HUES6 (cell line): Measurements from ENCODE around the gene PDE4D.

ENCODE experiments used
- H3K27ac ChIP-seq: 2 replicates; pipeline ENCODE4 v1.7.0; 2013; ENCODE audit warnings: low read depth, mild to moderate bottlenecking, low read length, inconsistent platforms
- H3K27me3 ChIP-seq: 2 replicates; pipeline ENCODE4 v1.6.1; 2013; ENCODE audit warnings: low read length; ENCODE audit not compliant: control insufficient read depth, insufficient read depth
- H3K36me3 ChIP-seq: 2 replicates; pipeline ENCODE4 v1.6.1; 2013; ENCODE audit warnings: low read length; ENCODE audit not compliant: control insufficient read depth, insufficient read depth
- H3K4me1 ChIP-seq: 2 replicates; pipeline ENCODE4 v1.6.1; 2013; ENCODE audit warnings: low read length; ENCODE audit not compliant: control insufficient read depth, insufficient read depth
- H3K4me3 ChIP-seq: 2 replicates; pipeline ENCODE4 v1.5.1; 2013; ENCODE audit warnings: low read depth, low read length
- H3K9ac ChIP-seq: one replicate; pipeline ENCODE4 v1.6.1; 2013; ENCODE audit warnings: mild to moderate bottlenecking, low read length
- H3K9me3 ChIP-seq: 2 replicates; pipeline ENCODE4 v1.6.1; 2013; ENCODE audit warnings: low read depth, low read length; ENCODE audit not compliant: control insufficient read depth, insufficient read depth

PDE4D gene

DNA sequence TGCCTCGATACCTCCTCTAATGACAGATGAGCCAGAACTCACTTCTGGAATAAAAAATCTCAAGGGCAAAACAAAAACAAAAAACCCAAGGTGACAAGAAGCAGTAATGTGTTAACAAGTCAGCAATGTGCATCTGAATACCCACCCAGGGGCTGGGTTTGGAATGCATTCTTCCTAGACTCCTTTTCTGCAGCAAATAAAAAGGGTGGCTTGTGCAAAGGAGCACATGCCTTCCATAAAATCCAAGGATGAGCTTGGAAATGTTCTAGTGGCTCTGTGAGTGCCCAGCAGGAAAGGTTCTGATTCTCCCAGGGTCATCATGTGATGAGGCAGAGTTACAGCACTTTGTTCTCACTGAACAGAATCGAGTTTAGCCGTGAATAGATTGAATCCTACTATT is 710.8 kb downstream of the PDE4D start:
- Histone ChIP-seq H3K4me3 (no peak overlapping the region), H3K9me3 (no peaks in the 10 kb centered on the region), H3K4me1 (peaks cover 12% of the 10 kb centered on the region), H3K9ac (no peak overlapping the region), H3K27me3 (no peaks in the 10 kb centered on the region), H3K27ac (no peak overlapping the region), H3K36me3 (no peaks in the 10 kb centered on the region)

DNA sequence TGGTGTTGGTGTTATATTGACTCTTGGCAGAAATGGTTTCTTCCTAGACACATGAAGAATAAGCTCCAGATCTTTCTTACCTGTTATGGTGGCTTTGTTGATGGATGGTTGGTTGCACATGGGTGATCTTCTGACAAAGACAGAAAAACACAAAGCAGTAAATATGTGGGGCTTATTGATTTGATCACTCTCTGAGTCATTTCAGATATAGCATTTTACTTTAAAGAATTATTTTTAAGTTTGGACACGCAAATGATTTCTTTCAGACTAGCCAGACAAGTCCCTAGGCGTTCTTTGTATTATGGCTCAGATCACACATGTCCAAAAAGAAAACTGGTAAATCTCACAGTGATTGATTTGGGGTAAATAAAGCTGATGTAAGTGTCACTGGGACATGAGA is 713.0 kb downstream of the PDE4D start:
- H3K27ac ChIP-seq = no peak overlapping the region
- no peaks in the 10 kb centered on the region for H3K9me3 ChIP-seq
- no peaks in the 10 kb centered on the region for H3K27me3 ChIP-seq
- no peak overlapping the region for H3K9ac ChIP-seq
- H3K4me3 ChIP-seq = no peak overlapping the region
- H3K4me1 ChIP-seq = peaks cover 12% of the 10 kb centered on the region
- no peaks in the 10 kb centered on the region for H3K36me3 ChIP-seq

DNA sequence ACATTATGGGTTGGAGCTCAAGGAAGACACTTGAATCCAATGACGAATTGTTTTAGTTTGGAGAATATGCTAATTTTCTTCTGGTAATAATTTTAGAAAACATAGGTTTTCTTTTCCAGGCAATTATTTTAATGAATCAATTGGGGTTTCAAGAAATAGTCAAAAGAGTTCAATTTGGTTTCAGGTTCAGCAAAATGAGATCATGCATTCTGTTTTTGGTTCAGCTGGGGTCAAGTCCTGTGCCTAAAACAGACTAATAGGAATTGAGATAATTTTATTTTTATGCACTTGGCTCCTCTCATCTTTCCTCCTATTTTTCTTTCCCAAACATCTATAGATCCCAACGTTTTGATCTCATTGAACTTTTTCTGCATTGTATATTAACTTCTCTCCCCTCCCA is 713.8 kb downstream of the PDE4D start:
- Histone ChIP-seq H3K27me3 (no peaks in the 10 kb centered on the region), H3K36me3 (no peaks in the 10 kb centered on the region), H3K4me1 (peaks cover 12% of the 10 kb centered on the region), H3K27ac (no peak overlapping the region), H3K9me3 (no peaks in the 10 kb centered on the region), H3K9ac (no peak overlapping the region), H3K4me3 (no peak overlapping the region)

DNA sequence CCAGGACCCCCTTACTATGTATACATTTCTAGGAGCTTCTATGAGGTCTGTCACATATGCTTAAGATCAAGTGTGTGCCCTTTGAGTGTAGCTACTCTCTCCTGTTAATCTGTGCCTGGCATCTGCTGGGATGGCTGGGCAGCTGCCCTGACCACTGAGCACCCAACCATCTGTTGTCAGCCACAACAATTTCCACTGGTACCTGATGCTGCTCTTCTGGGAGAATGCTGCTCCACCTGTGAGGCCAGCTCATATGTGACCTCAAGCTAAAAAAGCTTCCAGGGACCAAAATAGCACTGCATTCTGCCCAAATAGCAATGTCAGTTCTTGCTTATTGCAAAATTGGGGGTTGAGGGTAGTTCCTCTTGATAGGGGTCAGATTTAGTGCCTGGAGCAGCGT is 715.0 kb downstream of the PDE4D start:
- Histone ChIP-seq H3K9me3 (no peaks in the 10 kb centered on the region), H3K9ac (no peak overlapping the region), H3K27ac (no peak overlapping the region), H3K4me1 (peaks cover 11% of the 10 kb centered on the region), H3K4me3 (no peak overlapping the region), H3K27me3 (no peaks in the 10 kb centered on the region), H3K36me3 (no peaks in the 10 kb centered on the region)

DNA sequence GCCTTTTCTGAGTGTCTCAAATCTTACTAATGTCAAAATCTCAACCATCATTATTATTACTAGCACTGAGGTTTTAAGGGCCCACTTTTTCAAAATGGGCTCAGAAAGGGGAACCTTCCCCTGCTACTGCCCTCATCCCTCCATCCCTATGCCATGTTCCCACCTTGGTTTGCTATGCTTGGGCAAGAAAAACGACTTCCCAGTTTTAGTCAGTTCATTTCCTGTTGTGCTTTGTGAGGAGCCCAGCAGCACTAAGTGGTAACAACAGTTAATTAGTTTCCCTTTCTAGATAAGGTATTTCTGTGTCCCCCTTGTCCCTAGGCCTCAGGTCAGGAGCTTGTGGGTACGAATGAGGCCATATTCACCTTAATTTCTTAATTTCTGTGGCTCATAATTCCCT is 715.5 kb downstream of the PDE4D start:
- Histone ChIP-seq H3K9ac (no peak overlapping the region), H3K36me3 (no peaks in the 10 kb centered on the region), H3K4me3 (no peak overlapping the region), H3K9me3 (no peaks in the 10 kb centered on the region), H3K4me1 (peaks cover 7% of the 10 kb centered on the region), H3K27me3 (no peaks in the 10 kb centered on the region), H3K27ac (no peak overlapping the region)

DNA sequence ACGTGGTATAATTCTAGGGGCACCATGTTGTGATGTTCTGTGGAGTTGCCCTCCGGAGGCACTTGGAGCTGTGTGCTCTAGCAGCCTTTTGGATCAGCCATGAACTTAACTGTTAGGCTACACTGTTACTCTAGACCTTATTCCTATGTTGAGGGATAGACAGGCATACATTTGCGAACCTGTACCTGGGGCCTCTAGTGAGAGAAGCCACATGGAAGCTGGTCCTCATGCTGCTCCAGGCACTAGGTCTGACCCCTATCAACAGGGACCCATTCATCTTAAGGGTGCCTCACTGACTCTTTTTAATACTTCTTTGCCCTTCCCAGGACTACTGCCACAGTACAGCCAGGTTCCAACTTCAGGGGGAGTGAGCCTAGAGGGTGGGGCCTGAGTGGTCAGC is 715.9 kb downstream of the PDE4D start:
- Histone ChIP-seq H3K4me3 (no peak overlapping the region), H3K4me1 (peaks cover 3% of the 10 kb centered on the region; the same call in 1 of the 2 replicates), H3K36me3 (no peaks in the 10 kb centered on the region)

DNA sequence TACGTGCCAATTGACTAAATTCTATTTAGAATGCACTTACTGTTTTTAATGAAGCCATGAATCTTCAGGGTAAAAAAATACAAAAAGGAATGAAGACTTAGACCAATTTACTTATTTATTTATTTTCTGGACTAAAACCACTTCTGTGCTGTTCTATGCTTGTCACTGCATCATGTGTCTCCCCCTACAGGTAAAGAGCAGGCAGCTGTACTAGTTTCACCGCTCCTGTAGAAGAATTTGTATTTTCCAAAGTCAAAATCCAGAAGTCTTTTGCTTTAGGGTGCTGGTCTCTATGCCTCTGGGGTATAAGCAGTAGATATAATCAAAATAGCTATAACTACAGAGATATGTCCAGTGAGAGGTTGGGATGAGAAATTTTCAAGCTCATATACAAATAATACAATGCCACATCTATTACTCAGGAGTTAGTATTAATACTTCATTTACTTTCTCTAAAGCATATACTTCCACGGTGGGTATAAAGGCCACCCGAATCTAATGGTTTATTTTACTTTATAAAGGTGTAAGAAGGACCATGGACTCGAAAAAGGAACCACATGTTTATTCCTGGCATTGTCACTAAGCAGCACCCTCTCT is 719.2 kb downstream of the PDE4D start:
- H3K9ac ChIP-seq = no peak overlapping the region
- H3K27me3 ChIP-seq = no peaks in the 10 kb centered on the region
- H3K9me3 ChIP-seq = no peaks in the 10 kb centered on the region
- H3K36me3 ChIP-seq = no peaks in the 10 kb centered on the region
- no peak overlapping the region for H3K27ac ChIP-seq
- H3K4me1 ChIP-seq = no peaks in the 10 kb centered on the region
- no peak overlapping the region for H3K4me3 ChIP-seq

More for the DNA sequence above, 715.9 kb downstream of the PDE4D start:
- Histone ChIP-seq H3K27ac (no peak overlapping the region), H3K9ac (no peak overlapping the region), H3K9me3 (no peaks in the 10 kb centered on the region), H3K27me3 (no peaks in the 10 kb centered on the region)

DNA sequence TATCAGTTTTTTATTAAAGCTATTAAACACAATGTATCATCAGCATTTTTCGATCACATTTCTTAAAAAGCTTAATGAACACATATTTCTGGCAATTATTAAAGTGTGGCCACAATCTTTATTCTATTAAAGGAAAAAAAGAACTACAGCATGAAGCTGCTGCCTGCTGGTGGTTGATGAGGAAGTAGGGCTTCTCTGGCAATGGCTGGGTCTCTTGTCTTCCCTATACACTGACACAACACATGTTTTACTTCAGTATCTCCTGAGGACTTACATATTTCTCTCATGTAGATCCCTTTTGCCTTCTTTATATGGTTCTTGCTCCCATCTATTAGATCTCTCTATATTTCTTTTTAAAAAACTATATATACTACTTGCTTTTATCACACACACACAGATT is 719.9 kb downstream of the PDE4D start:
- Histone ChIP-seq H3K9me3 (no peaks in the 10 kb centered on the region), H3K36me3 (no peaks in the 10 kb centered on the region), H3K27me3 (no peaks in the 10 kb centered on the region), H3K9ac (no peak overlapping the region), H3K4me1 (no peaks in the 10 kb centered on the region), H3K4me3 (no peak overlapping the region), H3K27ac (no peak overlapping the region)

DNA sequence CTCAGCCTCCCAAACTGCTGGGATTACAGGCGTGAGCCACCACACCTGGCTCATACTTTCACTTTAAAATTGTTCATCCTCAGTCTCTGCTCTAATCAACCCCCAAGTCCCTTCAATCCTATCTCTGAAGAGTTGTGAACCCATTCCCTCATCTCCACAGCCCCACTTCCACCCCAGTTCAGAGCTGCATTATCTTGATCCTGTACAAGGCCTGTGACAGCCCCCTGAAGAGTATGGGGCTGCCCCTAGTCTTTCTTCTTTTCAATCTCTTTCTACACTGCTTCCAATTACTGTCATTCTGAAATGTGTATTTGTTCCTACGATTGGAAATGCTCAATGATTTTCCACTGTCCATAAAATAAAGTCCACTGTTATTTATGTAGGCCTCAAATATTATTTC is 722.4 kb downstream of the PDE4D start:
- Histone ChIP-seq H3K9ac (no peak overlapping the region), H3K9me3 (no peaks in the 10 kb centered on the region), H3K27me3 (no peaks in the 10 kb centered on the region), H3K36me3 (no peaks in the 10 kb centered on the region), H3K4me3 (no peak overlapping the region), H3K4me1 (no peaks in the 10 kb centered on the region; the same call in 1 of the 2 replicates), H3K27ac (no peak overlapping the region)

DNA sequence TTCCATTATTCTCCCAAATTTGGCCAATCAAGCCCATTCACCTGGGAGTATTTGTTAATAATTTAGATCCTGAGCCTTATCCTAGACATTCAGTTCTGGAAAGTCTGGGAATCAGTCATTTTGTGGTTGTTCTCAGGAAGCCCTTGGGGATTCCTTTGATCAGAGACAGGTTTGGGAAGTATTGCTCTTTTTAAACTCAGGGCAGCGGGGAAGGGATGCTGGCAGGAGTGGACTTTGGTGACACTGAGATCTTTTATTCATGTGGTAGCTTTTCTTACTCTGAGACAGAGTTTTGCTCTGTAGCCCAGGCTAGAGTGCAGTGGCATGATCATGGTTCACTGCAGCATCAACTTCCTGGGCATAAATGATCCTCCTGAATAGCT is 723.8 kb downstream of the PDE4D start:
- Histone ChIP-seq H3K27me3 (no peaks in the 10 kb centered on the region), H3K36me3 (no peaks in the 10 kb centered on the region), H3K9ac (no peak overlapping the region), H3K9me3 (no peaks in the 10 kb centered on the region), H3K4me1 (no peaks in the 10 kb centered on the region; the same call in 1 of the 2 replicates), H3K4me3 (no peak overlapping the region), H3K27ac (no peak overlapping the region)

DNA sequence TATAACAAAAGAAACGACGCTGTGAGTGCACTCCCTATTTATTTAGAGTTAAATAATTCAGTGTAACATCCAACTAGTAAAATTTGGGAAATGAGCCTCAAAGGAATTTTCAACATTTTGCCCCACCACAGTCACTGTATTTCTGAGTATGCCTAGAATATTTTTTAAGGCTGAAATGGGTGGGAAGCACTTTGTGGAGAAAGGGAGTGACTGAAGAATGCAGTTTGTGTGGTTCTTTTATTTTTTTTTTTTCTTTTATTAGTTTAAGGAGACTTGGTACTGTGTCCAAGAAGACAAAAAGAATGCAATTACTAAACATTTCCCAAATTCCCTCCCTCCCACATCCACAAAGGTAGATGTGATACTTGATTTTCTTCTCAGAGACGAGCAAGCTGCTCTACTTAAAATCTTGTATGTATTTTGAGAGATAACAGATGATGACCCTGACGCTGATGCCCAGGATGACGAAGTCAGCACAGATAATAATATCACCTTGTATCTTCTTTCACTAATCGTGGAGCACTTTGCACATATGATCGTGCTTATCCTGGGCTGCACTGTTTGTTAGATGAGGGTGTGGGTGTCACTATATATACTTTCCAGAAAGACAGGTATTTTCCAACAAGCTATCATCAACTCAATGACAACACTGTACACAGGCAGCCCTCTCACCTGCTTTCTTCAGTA is 724.3 kb downstream of the PDE4D start:
- Histone ChIP-seq H3K27me3 (no peaks in the 10 kb centered on the region), H3K9ac (no peak overlapping the region), H3K9me3 (no peaks in the 10 kb centered on the region), H3K4me1 (no peaks in the 10 kb centered on the region; the same call in 1 of the 2 replicates), H3K27ac (no peak overlapping the region), H3K36me3 (no peaks in the 10 kb centered on the region), H3K4me3 (no peak overlapping the region)
